Measurements from ENCODE around the gene CDK2.

CDK2 gene

DNA sequence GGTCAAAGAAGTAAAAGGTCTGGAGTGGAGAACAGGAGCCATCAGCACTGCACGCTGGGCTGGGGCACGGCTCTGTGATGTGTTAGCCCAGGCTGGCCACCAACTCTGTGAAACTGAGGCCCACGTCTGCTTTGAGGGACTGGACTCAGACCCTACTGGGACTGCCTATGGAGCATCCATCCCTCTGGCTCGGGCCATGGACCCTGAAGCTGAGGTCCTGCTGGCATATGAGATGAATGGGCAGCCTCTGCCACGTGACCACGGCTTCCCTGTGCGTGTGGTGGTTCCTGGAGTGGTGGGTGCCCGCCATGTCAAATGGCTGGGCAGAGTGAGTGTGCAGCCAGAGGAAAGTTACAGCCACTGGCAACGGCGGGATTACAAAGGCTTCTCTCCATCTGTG is 37.6 kb downstream of the CDK2 start:
- H3K4me3 ChIP-seq (ENCODE audit: low read length) = no peak overlapping the region
- TF ChIP-seq, protein P1, sequence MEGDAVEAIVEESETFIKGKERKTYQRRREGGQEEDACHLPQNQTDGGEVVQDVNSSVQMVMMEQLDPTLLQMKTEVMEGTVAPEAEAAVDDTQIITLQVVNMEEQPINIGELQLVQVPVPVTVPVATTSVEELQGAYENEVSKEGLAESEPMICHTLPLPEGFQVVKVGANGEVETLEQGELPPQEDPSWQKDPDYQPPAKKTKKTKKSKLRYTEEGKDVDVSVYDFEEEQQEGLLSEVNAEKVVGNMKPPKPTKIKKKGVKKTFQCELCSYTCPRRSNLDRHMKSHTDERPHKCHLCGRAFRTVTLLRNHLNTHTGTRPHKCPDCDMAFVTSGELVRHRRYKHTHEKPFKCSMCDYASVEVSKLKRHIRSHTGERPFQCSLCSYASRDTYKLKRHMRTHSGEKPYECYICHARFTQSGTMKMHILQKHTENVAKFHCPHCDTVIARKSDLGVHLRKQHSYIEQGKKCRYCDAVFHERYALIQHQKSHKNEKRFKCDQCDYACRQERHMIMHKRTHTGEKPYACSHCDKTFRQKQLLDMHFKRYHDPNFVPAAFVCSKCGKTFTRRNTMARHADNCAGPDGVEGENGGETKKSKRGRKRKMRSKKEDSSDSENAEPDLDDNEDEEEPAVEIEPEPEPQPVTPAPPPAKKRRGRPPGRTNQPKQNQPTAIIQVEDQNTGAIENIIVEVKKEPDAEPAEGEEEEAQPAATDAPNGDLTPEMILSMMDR (conservative IDR thresholded peaks at IDR 0.05; ENCODE audit: low read depth, low read length) = no peak
- DNase-seq (ENCODE audit: low read depth) = no peak

DNA sequence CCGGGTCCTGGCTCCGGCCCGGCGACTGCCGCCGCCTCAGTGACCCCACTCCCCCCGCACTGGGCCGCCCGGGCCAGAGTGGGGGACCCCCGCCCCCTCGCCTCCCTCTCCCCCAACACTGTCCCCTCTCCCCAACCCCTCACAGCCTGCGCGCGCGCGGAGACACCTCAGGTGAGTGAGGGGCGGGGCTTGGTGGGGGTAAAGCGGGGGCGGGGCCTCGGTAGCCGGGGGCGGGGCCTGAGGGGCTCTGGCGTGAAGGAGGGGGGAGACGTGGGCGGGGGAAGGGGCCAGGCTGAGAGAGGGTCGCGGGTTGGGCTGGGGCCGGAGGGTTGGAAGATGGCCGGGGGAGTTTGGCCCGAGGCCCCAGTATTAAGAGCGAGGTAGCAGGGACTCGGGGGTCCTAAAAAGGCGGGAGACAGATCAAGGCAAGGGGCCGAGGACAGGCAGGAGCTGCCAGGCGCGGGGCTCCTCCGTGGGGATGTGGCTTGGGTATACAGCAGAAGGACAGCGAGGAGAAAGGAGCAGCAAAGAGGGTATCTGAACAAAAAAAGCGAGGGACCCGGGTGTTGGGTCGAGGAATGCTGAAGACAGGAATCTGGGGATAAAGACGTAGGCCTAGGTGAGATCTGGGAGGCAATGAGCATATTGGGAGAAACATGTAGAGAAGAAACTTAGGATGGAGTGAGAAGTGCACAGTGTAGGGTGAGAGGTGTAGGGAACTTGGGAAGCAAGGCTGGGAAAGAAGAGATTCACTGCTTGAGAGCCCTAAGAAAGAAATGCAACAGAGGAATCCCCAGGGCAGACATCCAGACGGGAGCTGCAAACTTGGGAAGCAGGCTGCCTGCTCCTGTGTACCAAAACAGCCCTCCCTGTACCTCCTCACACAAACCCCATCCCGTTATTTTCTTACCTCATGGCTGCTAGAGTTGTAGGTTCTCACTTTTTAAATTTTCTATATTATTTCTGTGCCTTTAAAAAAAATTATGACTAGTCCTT is 41.2 kb downstream of the CDK2 start:
- DNase-seq (ENCODE audit: low read depth) = no peak
- TF ChIP-seq, protein P1 (conservative IDR thresholded peaks at IDR 0.05; ENCODE audit: low read depth, low read length) = no peak
- peak overlapping the region; percentile 84 for H3K4me3 ChIP-seq (ENCODE audit: low read length)

DNA sequence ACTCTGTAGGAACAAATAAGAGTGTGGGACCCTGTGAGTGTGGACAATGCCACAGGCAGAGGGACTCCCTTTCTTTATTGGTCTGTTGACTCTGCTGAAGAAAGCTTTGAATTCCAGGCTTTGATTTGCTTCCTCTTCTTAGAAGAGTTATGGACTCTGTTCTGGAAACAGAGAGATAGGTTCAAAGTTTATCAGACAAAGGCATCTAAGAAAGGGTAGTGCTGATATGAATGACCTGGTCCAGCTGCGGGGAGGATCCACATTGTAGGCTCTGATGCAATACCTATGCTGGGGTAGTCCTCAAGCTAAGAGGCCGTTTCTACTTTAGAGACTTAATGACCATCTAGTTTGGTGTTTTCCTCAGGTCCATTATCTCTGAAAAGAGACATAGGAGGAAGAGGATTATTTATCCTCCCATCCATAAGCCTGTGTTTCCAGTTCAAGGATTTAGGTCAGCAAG is 43.5 kb downstream of the CDK2 start:
- TF ChIP-seq, protein P1 (conservative IDR thresholded peaks at IDR 0.05; ENCODE audit: low read depth, low read length) = no peak
- H3K4me3 ChIP-seq (ENCODE audit: low read length) = no peak overlapping the region
- no peak for DNase-seq (ENCODE audit: low read depth)

DNA sequence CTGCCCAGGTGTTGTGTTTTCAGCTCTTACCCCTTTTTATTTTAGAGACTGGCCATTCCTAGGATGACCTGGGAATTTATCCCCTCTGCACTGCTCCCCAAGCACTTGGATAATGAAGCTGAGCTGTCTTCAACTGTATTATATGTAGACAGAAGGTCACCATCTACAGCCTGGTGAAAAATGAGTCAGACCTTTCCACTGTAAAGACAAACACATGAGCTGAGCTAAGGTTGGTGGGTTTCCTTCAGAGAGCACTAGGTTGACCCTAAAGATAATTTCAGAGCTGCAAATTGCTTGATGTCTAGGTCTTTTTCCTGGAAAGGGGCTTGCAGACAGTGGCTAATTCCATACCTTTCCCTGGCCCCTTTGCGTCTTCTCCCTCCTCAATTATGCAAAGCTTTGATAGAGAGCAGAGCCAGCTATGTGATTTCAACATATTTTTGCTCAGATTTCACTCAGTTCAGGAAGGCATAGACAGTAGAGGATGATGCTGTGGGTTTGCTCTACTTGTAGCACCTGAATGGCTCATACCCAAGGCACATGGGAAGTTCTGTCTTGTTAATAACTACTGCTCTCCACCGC is 45.0 kb downstream of the CDK2 start:
- no peak for DNase-seq (ENCODE audit: low read depth)
- TF ChIP-seq, protein P1 (conservative IDR thresholded peaks at IDR 0.05; ENCODE audit: low read depth, low read length) = no peak

DNA sequence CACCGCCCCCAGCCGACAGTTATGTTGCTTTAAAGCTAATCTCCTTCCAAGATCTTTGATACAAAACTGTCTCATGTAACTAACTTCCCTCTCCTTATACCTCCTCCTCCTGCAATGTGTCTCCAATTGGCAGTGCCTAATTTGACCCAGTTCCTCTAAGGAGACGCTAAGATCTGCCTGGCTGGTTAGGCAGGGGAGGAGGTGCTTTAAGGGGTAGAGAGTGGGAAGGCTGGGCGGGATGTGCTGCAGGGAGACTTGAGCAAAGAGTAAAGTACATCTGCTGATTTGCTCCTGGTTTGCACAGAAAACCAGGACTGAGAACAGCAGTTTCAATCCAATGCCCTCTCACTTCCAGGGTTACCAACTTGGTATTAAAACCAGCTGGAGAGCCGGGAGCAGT is 46.9 kb downstream of the CDK2 start:
- DNase-seq (ENCODE audit: low read depth) = no peak
- TF ChIP-seq, protein P1 (conservative IDR thresholded peaks at IDR 0.05; ENCODE audit: low read depth, low read length) = no peak
- no peak overlapping the region for H3K4me3 ChIP-seq (ENCODE audit: low read length)

More for the DNA sequence above, 45.0 kb downstream of the CDK2 start:
- H3K4me3 ChIP-seq (ENCODE audit: low read length) = no peak overlapping the region

DNA sequence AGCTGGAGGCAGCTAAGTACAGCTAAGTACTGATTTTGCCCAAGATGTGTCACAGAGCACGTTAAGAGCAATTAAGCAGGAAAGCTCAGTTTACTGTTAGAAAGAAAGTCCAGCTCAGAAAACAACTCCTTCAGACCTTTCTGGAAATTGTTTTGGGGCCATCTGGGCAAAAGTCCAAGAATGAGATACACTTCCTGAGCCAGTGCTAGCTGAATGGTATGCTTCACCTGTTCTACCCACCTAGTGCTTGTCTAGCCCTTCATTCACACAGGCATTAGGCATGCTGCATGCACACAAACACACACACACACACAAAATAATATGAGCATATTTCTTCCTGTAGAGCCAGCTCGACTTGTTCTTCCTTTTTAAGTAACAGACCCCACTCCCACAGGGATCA is 47.6 kb downstream of the CDK2 start:
- no peak for DNase-seq (ENCODE audit: low read depth)
- TF ChIP-seq, protein P1 (conservative IDR thresholded peaks at IDR 0.05; ENCODE audit: low read depth, low read length) = no peak

More for the DNA sequence above, 47.6 kb downstream of the CDK2 start:
- H3K4me3 ChIP-seq (ENCODE audit: low read length) = no peak overlapping the region

Measured in retinal pigment epithelial cell (primary cell).